CD4-positive, alpha-beta T cell treated with Interferon gamma for 1 hour (primary cell): ENCODE data around the gene CDC42EP1.
"Not testable (repeated sequence)": the region's sequence is repeated elsewhere in the genome, so short reads cannot be mapped to it uniquely, and the experiment has no call there.

Source experiments
- DNase-seq: peaks from one replicate; pipeline ENCODE4 v3.0.0-alpha.2; 2020

Gene CDC42EP1, protein sequence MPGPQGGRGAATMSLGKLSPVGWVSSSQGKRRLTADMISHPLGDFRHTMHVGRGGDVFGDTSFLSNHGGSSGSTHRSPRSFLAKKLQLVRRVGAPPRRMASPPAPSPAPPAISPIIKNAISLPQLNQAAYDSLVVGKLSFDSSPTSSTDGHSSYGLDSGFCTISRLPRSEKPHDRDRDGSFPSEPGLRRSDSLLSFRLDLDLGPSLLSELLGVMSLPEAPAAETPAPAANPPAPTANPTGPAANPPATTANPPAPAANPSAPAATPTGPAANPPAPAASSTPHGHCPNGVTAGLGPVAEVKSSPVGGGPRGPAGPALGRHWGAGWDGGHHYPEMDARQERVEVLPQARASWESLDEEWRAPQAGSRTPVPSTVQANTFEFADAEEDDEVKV

GRCh38 chr22:37559901-37560607 is at the start of gene CDC42EP1:
TSS of gene CDC42EP1 (plus strand) at chr22:37560480. CDS start at chr22:37566350, 5,870 bp downstream.
- DNase-seq, result no peak

DNA sequence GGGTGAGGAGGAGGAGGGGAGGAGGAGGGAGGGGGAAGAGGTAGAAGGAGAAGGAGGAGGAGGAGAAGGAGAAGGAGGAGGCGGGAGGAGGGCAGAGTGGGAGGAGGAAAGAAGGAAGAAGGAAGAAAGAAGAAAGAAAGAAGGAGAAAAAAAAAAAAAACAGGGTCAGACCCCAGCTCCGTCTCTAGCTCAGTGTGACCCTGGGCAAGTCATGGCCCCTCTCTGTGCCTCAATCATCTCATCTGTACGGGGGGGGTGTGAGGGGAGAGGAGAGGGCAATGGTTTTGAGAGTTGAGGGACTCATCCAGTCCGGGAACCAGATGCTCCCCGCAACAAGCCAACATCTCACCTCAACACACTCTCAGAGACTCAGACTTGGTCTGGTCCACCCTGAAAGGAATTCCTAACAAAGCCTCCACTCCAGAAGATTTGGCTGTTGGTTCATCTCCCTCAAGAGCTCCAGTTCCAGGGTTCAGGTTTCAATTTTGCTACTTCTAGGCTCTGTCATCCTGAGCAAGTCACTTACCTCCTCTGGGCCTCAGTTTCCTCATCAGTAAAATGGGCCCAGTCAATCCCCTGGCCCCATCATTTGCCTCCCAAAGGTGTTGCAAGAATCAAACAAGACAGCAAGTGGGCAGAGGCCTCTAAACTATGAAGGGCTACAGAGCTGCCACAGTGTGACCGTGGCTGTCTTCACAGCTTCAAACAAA is 48.7 kb upstream of the CDC42EP1 start:
- DNase-seq, result no peak

DNA sequence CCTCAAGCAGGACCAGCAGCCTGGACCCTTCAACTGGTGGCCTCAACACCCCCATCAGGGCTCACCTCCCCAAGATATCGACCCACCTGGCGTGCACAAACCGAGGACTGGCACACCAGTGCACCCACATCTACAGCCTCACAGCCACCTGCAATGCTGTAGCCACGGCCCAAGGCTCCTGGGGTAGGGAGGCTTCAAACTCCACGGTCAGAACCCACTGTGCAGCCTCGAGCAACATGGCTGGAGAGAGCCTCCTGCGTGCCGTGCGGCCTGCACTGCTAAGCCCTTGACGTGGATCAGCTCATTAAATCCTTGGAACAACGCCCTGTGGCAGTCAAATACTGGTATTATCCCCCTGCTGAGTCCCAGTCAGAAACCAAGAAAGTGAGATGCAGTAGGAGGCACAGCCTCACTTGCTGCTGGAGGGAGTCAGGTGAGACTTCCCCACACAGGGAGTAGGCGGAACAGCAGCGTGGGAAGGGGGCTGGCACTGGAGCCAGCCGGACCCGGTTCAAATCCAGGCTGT is 45.7 kb upstream of the CDC42EP1 start:
- DNase-seq, result no peak

- DNase-seq, result no peak
These were observed 44.4 kb upstream of the CDC42EP1 start for GRCh38 chr22:37515901-37516300.

GRCh38 chr22:37516456-37516855 is 43.8 kb upstream of the CDC42EP1 start:
- no peak for DNase-seq

DNA sequence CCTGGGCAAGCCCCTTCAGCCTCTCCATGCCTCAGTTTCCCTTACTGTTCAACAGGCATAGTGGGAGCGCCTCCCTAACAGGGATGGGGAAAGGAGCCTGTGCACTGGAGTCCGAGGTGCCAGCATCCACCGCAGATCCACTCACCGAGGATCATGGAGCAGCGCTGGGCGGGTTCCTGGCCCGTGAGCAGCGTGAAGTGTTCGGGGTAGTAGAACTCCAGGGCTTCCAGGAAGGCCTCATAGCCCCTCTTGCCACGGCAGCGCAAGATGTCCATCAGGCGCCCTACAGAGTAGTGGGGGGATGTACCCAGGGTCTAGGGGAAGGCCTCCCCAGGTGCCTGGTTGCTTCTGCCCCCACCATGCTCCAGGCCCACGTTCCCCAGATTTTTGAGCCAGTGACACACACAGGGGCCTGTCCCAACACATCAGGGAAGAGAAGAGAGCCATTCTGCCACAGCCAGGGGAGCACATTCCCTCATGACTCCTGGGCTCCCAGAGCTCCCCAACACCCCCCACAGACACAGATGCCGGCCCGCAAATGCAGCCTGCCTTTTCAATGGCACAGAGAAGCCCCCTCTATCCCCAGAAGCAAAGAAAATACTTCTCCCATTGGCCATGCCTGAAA is 42.3 kb upstream of the CDC42EP1 start:
- DNase-seq, result no peak

DNA sequence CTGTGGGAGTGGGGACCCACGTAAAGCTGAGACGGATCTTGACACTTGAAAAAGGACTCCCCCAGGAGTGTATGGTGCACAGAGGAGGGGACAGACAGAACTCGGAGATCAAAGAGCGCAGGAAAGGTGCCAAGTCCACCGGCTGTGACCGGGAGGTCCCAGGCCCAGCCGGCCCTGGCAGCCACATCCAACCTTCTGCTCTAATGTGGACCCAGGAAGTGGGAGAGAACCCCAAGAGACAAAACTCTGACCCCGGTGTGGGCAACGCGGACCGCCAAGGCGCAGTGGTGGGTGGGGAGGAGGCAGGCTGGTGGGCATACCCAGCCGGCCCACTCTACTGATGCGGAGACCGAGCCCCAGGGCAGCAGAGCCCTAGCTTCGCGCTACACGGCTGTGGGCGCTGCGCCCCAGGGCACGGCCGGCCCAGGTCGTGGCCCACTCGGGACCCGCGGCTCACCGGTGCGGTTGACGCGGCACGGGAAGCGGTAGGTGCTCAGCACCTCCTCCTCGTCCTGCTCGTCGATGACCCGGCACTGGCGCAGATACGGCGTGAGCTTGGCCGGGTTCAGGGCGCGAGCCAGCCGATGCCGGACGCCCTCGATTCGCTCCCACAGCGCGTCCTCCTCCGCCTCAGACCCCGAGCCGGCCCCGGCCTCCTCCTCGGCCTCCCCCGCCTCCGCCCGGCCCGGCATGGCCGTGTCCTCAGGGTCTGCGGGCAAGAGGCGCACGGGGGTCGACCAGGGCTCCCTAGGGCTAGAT is 41.6 kb upstream of the CDC42EP1 start:
- no peak for DNase-seq

DNA sequence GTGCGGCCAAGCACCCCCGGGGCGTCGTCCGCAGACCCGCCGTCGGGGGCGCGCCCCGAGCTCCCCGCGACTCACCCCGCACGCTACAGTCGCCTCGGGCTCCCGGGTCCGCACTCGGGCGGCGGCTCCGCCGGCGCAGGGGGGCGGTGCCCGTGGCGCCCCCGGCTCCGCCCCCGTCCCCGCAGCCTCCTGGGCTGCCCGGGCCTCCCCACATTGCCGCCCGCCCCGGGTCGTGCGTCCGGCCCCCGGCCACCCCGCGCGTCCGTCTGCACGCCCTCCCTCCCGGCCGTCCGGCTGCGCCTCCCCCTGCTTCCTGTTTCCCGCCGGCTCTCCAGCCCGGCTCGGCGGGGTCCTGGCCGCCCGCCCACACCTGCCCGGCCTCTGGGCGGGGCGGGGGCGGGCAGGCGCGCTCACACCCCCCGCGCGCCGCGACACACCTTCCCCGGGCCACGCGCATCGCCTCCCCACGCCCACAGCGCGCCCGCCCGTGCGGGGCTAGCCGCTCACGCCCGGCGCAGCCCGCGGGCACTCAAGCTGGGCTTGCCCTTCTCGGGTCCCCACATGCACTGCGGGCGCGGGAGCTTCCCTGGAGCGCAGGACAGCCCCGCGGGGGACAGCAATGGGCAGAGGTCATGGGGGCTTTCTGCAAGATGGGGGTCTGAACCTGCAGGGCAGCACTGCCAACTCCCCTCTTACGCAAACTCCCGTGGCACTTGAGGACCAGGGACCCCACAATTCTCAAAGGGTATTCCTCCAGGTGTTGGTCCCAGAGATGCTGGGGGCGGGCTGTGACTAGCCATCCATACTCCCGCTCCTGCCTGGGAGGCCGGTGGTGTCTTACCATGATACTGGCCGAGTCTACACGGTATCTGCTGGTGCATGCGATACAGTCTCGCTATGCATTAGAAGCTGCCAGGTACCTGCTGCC is 40.7 kb upstream of the CDC42EP1 start, which contains the start of gene CARD10:
Gene CARD10 (minus strand): TSS at position 148 of the 928 bp plus-strand sequence. CDS start 215 bp downstream, outside the sequence.
- no peak for DNase-seq

DNA sequence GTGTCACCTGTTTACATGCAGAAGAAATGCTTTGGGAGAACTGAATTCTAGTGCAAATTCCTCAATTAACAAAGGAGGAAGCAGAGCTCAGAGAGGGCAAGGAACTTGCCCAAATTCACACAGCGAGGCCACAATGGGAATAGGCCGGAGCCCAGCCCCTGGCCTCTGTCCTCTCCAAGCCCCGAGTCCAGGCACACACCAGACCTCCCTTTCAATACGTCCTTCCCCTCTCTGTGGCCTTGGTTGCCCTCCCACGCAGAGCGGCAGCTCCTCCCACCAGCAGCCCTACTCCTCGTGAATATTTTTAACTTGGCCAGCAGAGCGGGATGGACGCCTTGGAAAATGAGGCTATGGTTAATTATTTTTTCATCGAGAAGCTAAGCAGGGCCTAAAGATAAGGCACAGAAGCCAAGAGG is 39.5 kb upstream of the CDC42EP1 start:
- no peak for DNase-seq

GRCh38 chr22:37521236-37521739 is 39.0 kb upstream of the CDC42EP1 start:
- DNase-seq, result no peak

GRCh38 chr22:37522482-37522881 is 37.8 kb upstream of the CDC42EP1 start:
- no peak for DNase-seq

GRCh38 chr22:37525073-37525745 is 35.1 kb upstream of the CDC42EP1 start:
- no peak for DNase-seq

- DNase-seq, result no peak
These were observed 34.4 kb upstream of the CDC42EP1 start for GRCh38 chr22:37525746-37526350.

DNA sequence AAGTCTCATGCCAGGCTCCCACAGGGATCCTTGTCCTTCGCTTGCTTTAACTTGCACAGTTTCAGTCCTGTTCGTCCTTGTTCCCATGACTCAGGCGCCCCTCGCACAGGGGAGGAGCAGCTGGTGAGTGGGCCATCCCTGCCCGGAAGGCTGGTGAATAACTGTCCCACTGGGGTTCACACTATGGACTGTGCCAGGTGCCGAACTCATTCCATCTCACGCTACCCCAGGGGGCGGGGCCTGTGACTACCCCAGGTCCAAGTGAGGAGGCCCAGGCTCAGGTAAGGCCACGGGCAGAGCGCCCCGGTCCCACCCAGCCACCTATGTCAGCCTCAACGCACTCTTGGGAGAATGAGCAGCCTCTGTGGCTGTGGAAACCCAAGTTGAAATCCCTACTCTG is 33.9 kb upstream of the CDC42EP1 start:
- DNase-seq, result no peak

- DNase-seq, result not testable (repeated sequence)
These were observed 33.1 kb upstream of the CDC42EP1 start for GRCh38 chr22:37527081-37527752.

GRCh38 chr22:37527952-37528351 is 32.3 kb upstream of the CDC42EP1 start:
- DNase-seq, result not testable (repeated sequence)

GRCh38 chr22:37529652-37530345 is 30.5 kb upstream of the CDC42EP1 start:
- DNase-seq, result no peak

GRCh38 chr22:37533995-37534394 is 26.3 kb upstream of the CDC42EP1 start:
- DNase-seq, result peak; percentile 7
